A549 treated with GW870086 at 1 μM for 4 hours (cell line): Measurements from ENCODE around the gene ASB10. TPM values are rescaled to one million over a fixed set of nuclear protein-coding genes. Genes with fewer than 3 reads are reported as not detected.

Source experiments
- total RNA-seq: library from RNA; stranded (reverse); fragments of 200-300 nt; extraction: Qiagen RNA extraction; gene quantifications from 5 replicates; pipeline ENCODE4 v1.2.3, GENCODE V29; 2022; ENCODE audit warnings: low read depth

Gene ASB10
- not detected in 5 replicates for total RNA-seq

DNA sequence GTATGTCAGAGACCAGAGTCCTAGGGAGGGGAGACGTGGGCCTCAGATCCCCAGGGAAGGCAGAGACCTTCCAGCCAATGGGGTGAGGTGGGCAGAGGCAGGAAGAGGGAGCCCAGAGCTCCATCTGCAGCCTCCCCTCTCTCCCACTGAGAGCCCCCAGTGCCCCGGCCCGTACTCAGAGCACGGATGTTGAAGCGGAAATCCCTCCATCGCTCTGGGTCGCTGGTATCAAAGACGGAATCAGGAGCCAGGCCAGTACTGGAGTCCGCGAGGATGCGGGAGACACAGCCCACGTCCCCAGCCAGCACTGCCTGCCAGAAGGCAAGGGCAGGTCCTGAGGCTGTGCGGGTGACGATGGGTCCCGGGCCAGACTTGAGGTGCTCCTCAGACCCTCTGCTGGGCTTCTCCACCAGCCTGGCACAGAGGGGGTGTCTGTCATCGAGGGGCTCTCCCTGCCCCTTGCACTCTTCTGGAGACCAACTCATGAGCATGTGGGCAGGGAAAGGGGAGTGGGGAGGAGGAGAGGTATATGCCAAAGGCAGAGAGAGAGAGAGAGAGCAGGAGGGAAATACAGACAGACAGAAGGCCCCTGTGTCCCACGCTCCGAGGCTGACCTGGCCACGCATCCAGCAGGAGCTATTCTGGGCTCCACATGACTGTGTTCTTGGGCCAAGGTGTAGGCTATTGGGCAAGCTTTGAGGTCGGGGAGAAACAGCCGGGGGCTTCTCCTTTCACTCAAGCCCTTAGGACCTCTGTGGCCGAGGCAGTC, at the start of gene ASB10:
Gene ASB10 (minus strand): TSS at position 611 of the 769 bp plus-strand sequence. CDS start 120 bp downstream, at position 491.

GRCh38 chr7:151232091-151232916, 45.3 kb upstream of the ASB10 start, which contains the start of gene CHPF2:
Gene CHPF2 (plus strand): TSS chr7:151232483. CDS start chr7:151234012, 1,529 bp downstream.

DNA sequence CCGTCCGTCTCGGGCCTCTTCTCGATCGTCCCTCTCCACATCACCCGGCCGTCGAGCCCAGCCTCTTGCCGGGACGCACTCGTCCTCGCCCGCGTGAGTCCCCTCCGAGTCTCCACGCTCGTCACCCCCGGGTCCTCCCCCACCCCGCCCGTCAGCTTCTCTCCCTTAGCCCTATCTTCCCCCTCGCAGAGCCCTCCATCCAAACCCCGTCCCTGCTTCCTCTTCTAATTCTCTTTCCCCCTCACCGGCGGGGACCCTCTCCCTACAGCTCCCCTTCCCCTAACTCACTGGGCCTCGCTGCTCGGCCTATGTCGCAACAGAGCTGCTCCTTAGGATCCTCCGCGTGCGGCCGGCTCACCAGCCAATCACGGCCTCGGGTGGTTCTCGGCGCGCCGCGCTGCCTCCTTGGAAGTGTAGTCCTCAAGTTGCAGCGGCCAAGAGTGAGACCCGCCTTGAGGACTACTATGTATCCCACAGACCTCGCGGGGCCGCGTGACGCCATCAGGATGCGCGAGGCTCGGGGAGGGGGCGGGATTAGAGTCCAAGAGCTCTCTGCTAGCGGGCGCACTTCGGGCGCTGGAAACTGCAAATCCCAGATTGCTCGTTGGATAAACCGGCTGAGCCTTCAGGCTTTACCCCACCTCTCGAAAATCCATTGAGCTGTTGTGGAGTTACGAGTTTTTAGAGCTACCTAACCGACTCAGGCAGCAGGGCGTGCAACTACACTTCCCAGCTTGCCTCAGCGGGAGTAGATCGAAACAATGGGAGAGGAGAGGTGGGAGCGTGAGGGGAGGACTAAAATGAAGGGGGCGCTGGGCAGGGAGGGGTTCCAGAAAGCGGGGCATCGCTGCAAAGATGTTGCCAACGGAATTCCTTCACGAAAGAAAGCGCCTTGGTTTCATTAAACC, 40.1 kb upstream of the ASB10 start, which contains the start of gene ABCF2:
Gene ABCF2 (minus strand): TSS at position 331 of the 908 bp plus-strand sequence. CDS start 747 bp downstream, outside the sequence.

GRCh38 chr7:151210087-151210854, 23.2 kb upstream of the ASB10 start, which contains the start of gene H2BK1:
Gene H2BK1 (minus strand): TSS chr7:151210488. CDS start chr7:151210318, 170 bp downstream.

DNA sequence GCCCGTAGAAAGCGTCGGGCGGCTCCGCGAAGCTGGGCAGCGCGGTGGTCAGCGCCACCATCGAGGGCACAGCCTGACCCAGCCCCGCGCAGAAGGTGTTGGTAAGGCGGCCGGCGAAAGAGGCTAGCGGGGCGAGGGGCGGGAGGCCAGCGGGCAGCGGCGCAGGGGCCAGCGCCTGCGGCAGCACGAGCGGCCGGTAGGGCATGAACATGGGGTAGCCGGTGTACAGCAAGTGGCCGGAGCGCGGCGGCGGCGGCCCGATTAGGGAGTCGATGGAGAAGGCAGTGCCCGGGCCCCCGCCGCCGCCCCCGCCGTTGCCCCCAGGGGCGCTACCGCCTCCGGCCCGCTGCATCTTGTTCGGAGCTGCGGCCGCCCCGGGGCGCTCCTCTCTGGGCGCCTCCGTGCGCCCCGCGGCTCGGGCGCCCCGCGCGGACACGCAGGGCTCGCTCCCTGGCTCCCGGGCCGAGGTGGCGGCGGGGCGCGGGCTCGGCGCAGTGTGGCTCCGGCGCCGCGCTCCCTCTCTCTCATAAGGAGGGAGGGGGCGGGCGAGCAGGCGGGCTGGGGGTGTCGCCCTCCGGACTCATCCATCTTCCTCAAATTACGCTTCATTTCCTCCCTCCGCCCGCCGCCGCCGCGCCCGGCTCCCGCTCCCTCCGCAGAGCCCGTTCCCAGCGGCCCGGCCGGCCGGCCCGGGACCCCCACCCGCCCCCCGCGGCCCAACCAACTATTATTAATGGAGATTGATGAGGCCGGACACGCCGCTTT, 19.7 kb downstream of the ASB10 start, which contains the start of gene GBX1:
Gene GBX1 (minus strand): TSS at position 498 of the 765 bp plus-strand sequence. CDS start 146 bp downstream, at position 352.

Other genes starting within 250 kb of the ASB10 start
- gene KCNH2, start 208.9 kb downstream of the ASB10 start, total RNA-seq: 1.2 to 1.6 TPM (median 1.5 TPM) in 5 replicates
- 0.35 to 1.2 TPM (median 0.53 TPM) in 5 replicates for gene NOS3, start 196.2 kb downstream of the ASB10 start, total RNA-seq
- gene ATG9B, start 162.8 kb downstream of the ASB10 start, total RNA-seq: 0.31 to 1.3 TPM (median 0.58 TPM) in 5 replicates
- gene ABCB8, start 158.8 kb downstream of the ASB10 start, total RNA-seq: 36.6 to 51.9 TPM (median 46.2 TPM) in 5 replicates
- 5.6 to 10.8 TPM (median 9.7 TPM) in 5 replicates for gene ASIC3, start 138.7 kb downstream of the ASB10 start, total RNA-seq
- gene CDK5, start 129.4 kb downstream of the ASB10 start, total RNA-seq: 32.6 to 35.3 TPM (median 35.2 TPM) in 5 replicates
- gene SLC4A2, start 127.7 kb downstream of the ASB10 start, total RNA-seq: 198 to 288 TPM (median 268 TPM) in 5 replicates
- 53.2 to 74.2 TPM (median 74.0 TPM) in 5 replicates for gene FASTK, start 106.4 kb downstream of the ASB10 start, total RNA-seq
- gene TMUB1, start 103.8 kb downstream of the ASB10 start, total RNA-seq: 34.0 to 56.4 TPM (median 54.1 TPM) in 5 replicates
- gene AGAP3, start 100.8 kb downstream of the ASB10 start, total RNA-seq: 48.5 to 63.7 TPM (median 58.1 TPM) in 5 replicates
- 0.26 TPM in 1 of 5 replicates, not detected in the others for gene GBX1, start 19.6 kb downstream of the ASB10 start, total RNA-seq
- not detected in 5 replicates for gene H2BK1, start 23.2 kb upstream of the ASB10 start, total RNA-seq
- 61.3 to 66.0 TPM (median 62.7 TPM) in 5 replicates for gene ABCF2, start 40.0 kb upstream of the ASB10 start, total RNA-seq
- 38.4 to 50.0 TPM (median 45.5 TPM) in 5 replicates for gene CHPF2, start 45.2 kb upstream of the ASB10 start, total RNA-seq
- 9.0 to 11.6 TPM (median 9.7 TPM) in 5 replicates for gene SMARCD3, start 61.4 kb upstream of the ASB10 start, total RNA-seq
- 33.5 to 39.6 TPM (median 38.7 TPM) in 5 replicates for gene NUB1, start 154.6 kb upstream of the ASB10 start, total RNA-seq
- gene WDR86, start 222.8 kb upstream of the ASB10 start, total RNA-seq: 0.15 to 0.24 TPM in 2 of 5 replicates, not detected in the others